Suprapubic skin (tissue), 4 donors: ENCODE data around the gene SCN4B. TPM values are rescaled to one million over a fixed set of nuclear protein-coding genes. Genes with fewer than 3 reads are reported as not detected.

Experiments used
- DNase-seq, 2 donors: peaks; one replicate each; pipeline ENCODE4 v3.0.0-alpha.2; 2019; ENCODE audit warnings: low spot score in 2 of 2
- H3K27ac ChIP-seq: fragments of 200-600 bp; sonication (generic); one replicate; pipeline ENCODE4 v1.5.1; 2019
- H3K27me3 ChIP-seq: fragments of 200-600 bp; sonication (generic); one replicate; pipeline ENCODE4 v1.5.1; 2019
- H3K36me3 ChIP-seq: fragments of 200-600 bp; sonication (generic); one replicate; pipeline ENCODE4 v1.5.1; 2019
- H3K4me1 ChIP-seq: fragments of 200-600 bp; sonication (generic); one replicate; pipeline ENCODE4 v1.5.1; 2019
- H3K4me3 ChIP-seq: fragments of 200-600 bp; sonication (generic); one replicate; pipeline ENCODE4 v1.5.1; 2019; ENCODE audit warnings: mild to moderate bottlenecking
- H3K9me3 ChIP-seq: fragments of 200-600 bp; sonication (generic); one replicate; pipeline ENCODE4 v1.5.1; 2019
- CTCF ChIP-seq, 2 donors: fragments of 200-600 bp in 1 of 2; fragments of 450-650 bp in 1 of 2; sonication (generic) in 1 of 2; IDR thresholded peaks; one replicate each; pipeline ENCODE4 v1.5.1; 2016 to 2019; ENCODE audit warnings: antibody characterized with exemption in 2 of 2, mild to moderate bottlenecking in 1 of 2, moderate library complexity in 1 of 2
- EP300 ChIP-seq: sonication (generic); formaldehyde crosslinking; IDR thresholded peaks from one replicate; pipeline ENCODE4 v1.6.1; 2017; ENCODE audit warnings: antibody characterized with exemption
- POLR2A ChIP-seq, 2 donors: fragments of 450-650 bp; IDR thresholded peaks; one replicate each; pipeline ENCODE4 v1.6.1; 2017; ENCODE audit warnings: antibody characterized with exemption in 2 of 2, mild to moderate bottlenecking in 2 of 2, moderate library complexity in 2 of 2
- POLR2AphosphoS5 ChIP-seq, 3 donors: sonication (generic); formaldehyde crosslinking; IDR thresholded peaks; one replicate each; pipeline ENCODE4 v1.6.1; 2017; ENCODE audit warnings: antibody characterized with exemption in 3 of 3
- WGBS: methylation state at CpG from one replicate; pipeline ENCODE4 v1.1.5; 2018; 5-methylcytosine and 5-hydroxymethylcytosine counted together
- total RNA-seq, 4 donors: library from RNA; depleted of rRNA; stranded (reverse); fragments of >200 nt; gene quantifications; one replicate each; pipeline ENCODE4 v1.1.0, GENCODE V29; 2016

The SCN4B gene
- total RNA-seq, 4 donors from 2014 or later = 1.5 to 1.8 (median 1.5) TPM

GRCh38 chr11:118175031-118175992 lies 22.7 kb upstream of the SCN4B start:
- peak overlapping the region; percentile 29 for H3K4me3 ChIP-seq
- no peaks in the 10 kb centered on the region for H3K36me3 ChIP-seq
- no peak for TF ChIP-seq POLR2AphosphoS5 (IDR thresholded peaks at IDR 0.05)
- no peak for TF ChIP-seq EP300
- no peak for TF ChIP-seq CTCF (IDR thresholded peaks at IDR 0.05)
- no peak for TF ChIP-seq POLR2A (IDR thresholded peaks at IDR 0.05)
- H3K9me3 ChIP-seq = no peaks in the 10 kb centered on the region
- H3K4me1 ChIP-seq = peaks cover 46% of the 10 kb centered on the region
- H3K27me3 ChIP-seq = peaks cover 1% of the 10 kb centered on the region
- DNase-seq = no peak
- H3K27ac ChIP-seq = peak overlapping the region; percentile 45
- 36% methylated on average over 13 of the region's 13 CpGs for WGBS

- Histone ChIP-seq H3K27me3 (peaks cover 10% of the 10 kb centered on the region), H3K4me1 (peaks cover 41% of the 10 kb centered on the region), H3K27ac (no peak overlapping the region), H3K4me3 (no peak overlapping the region), H3K9me3 (no peaks in the 10 kb centered on the region), H3K36me3 (no peaks in the 10 kb centered on the region)
- DNase-seq = no peak
- WGBS = 92% methylated on average over 9 of the region's 9 CpGs
- TF ChIP-seq POLR2AphosphoS5 (IDR thresholded peaks at IDR 0.05) = no peak
- TF ChIP-seq POLR2A (IDR thresholded peaks at IDR 0.05) = no peak
- no peak for TF ChIP-seq CTCF (IDR thresholded peaks at IDR 0.05)
- TF ChIP-seq EP300 = no peak
These were observed 21.5 kb upstream of the SCN4B start for GRCh38 chr11:118174006-118174567.

DNA sequence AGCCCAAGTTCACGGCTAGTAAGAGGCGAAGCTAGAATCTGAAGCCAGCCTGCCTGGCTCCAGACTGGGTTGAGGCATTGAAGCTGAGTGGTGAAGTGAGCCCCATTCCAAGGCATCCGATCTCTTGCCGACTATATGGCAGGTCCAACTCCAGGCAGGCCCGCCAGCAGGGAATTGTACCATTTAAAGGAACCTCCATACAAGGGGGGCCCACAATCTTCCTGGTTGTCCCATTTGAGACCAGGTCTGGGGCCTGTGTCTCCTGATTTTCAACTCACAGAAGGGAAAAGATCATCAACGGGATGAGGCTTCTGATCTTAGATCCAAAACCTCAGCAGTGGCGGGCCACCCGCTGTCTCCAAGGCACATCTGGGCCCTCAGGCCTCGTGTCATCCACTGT lies 19.7 kb upstream of the SCN4B start:
- Histone ChIP-seq H3K4me3 (no peak overlapping the region), H3K27me3 (peaks cover 10% of the 10 kb centered on the region), H3K9me3 (no peaks in the 10 kb centered on the region), H3K27ac (no peak overlapping the region), H3K36me3 (no peaks in the 10 kb centered on the region), H3K4me1 (peaks cover 41% of the 10 kb centered on the region)
- 55% methylated on average over 7 of the region's 9 CpGs for WGBS
- no peak for TF ChIP-seq EP300
- TF ChIP-seq POLR2AphosphoS5 (IDR thresholded peaks at IDR 0.05) = no peak
- TF ChIP-seq POLR2A (IDR thresholded peaks at IDR 0.05) = no peak
- TF ChIP-seq CTCF (IDR thresholded peaks at IDR 0.05) = no peak
- DNase-seq = no peak

DNA sequence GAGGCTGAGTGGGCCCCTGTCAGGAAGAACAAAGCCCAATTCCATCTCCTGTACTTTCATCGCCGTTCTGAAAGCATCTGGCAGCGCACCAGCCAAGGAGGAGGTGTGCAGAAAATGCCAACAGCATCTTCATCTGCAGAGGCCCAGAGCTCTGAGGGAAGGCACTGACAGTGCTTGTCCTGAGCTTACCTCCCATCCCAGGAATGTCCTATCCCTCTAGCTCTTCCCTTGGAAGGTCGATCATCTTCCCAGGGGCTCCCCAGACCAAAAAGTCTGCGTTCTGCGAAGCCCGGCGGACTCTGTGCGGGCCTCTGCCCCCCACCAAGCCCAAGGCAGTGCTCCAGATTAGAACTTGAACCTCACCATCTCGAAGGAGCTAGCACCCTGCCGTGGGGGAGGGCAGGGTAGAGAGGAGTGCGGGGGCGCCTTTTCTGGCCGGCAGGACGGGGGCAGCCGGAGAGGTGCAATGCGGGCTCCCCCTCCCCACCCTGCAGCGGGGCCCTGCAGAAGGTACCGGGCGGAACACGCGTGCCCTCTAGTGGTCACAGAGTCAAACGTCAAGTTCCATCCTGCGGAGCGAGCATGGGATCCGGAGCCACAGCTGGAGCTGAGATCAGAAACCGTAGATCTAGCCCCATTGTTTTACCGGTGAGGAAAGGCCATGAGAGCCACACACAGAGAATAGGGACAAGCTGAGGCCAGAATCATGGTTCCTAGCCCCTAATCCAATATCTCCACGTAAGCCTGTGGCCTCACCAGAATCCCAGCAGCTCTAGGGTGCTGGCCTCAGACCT lies 18.8 kb upstream of the SCN4B start:
- TF ChIP-seq CTCF (IDR thresholded peaks at IDR 0.05) (peak; percentile 64 to 85), POLR2A (IDR thresholded peaks at IDR 0.05) (no peak)
- H3K4me3 ChIP-seq = no peak overlapping the region
- 28% methylated on average over 6 of the region's 29 CpGs for WGBS
- peak; percentile 76 to 90 for DNase-seq
- peaks cover 36% of the 10 kb centered on the region for H3K4me1 ChIP-seq
- H3K36me3 ChIP-seq = no peaks in the 10 kb centered on the region
- H3K27me3 ChIP-seq = peaks cover 10% of the 10 kb centered on the region
- no peak overlapping the region for H3K27ac ChIP-seq
- no peaks in the 10 kb centered on the region for H3K9me3 ChIP-seq

DNA sequence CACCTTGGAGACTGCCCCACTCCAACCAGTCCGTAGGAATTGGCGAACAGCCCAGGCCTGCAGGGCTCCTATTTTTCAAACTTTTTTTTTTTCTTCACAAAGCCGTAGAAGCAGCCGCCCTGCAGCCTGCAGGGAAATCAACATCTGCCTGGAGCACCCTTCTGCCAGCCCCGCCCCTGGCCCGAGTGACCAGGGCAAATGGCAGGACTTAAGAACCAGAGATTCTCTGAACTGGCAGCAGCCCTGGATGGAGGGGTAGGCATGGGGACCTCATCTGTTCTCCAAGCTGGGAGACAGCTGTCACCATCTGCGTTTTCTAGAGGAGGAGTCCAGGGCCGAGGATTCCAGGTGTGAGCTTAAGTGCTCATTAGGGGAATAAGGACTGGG lies 18.3 kb upstream of the SCN4B start:
- DNase-seq = no peak
- no peaks in the 10 kb centered on the region for H3K36me3 ChIP-seq
- no peak overlapping the region for H3K27ac ChIP-seq
- peaks cover 31% of the 10 kb centered on the region for H3K4me1 ChIP-seq
- H3K4me3 ChIP-seq = no peak overlapping the region
- 39% methylated on average over 7 of the region's 8 CpGs for WGBS
- TF ChIP-seq POLR2A (IDR thresholded peaks at IDR 0.05) = no peak
- TF ChIP-seq EP300 = no peak
- no peak for TF ChIP-seq CTCF (IDR thresholded peaks at IDR 0.05)
- no peak for TF ChIP-seq POLR2AphosphoS5 (IDR thresholded peaks at IDR 0.05)
- H3K9me3 ChIP-seq = no peaks in the 10 kb centered on the region
- H3K27me3 ChIP-seq = peaks cover 10% of the 10 kb centered on the region
